Inflammatory macrophage treated with lipopolysaccharide for 1 hour (primary cell): ENCODE data around the gene LRFN2.

Experiments
- DNase-seq, 2 donors: peaks; one replicate each; pipeline ENCODE4 v3.0.0-alpha.2; 2020 to 2022

The LRFN2 gene

GRCh38 chr6:40426346-40427066, 160.7 kb downstream of the LRFN2 start:
- no peak for DNase-seq

GRCh38 chr6:40425192-40425919, 161.8 kb downstream of the LRFN2 start:
- DNase-seq = no peak

- DNase-seq = no peak
Observed at GRCh38 chr6:40422046-40422445, 165.1 kb downstream of the LRFN2 start.

GRCh38 chr6:40419946-40420728, 167.0 kb downstream of the LRFN2 start:
- no peak for DNase-seq

- DNase-seq = no peak
Observed at GRCh38 chr6:40419377-40419776, 167.8 kb downstream of the LRFN2 start.

- no peak for DNase-seq
Observed at GRCh38 chr6:40417031-40417430, 170.1 kb downstream of the LRFN2 start.

GRCh38 chr6:40414617-40415016, 172.5 kb downstream of the LRFN2 start:
- no peak for DNase-seq

GRCh38 chr6:40413239-40413638, 173.9 kb downstream of the LRFN2 start:
- DNase-seq = no peak

- DNase-seq = no peak
Observed at GRCh38 chr6:40411881-40412280, 175.3 kb downstream of the LRFN2 start.

- DNase-seq = no peak
Observed at GRCh38 chr6:40410821-40411220, 176.3 kb downstream of the LRFN2 start.

- no peak for DNase-seq
Observed at GRCh38 chr6:40409716-40410397, 177.3 kb downstream of the LRFN2 start.

GRCh38 chr6:40408786-40409542, 178.2 kb downstream of the LRFN2 start:
- no peak for DNase-seq

- DNase-seq = no peak
Observed at GRCh38 chr6:40407239-40407638, 179.9 kb downstream of the LRFN2 start.

GRCh38 chr6:40406175-40406574, 181.0 kb downstream of the LRFN2 start:
- no peak for DNase-seq

GRCh38 chr6:40400738-40401137, 186.4 kb downstream of the LRFN2 start:
- no peak for DNase-seq

GRCh38 chr6:40399888-40400457, 187.2 kb downstream of the LRFN2 start:
- DNase-seq = no peak

- no peak for DNase-seq
Observed at GRCh38 chr6:40398810-40399477, 188.2 kb downstream of the LRFN2 start.

- no peak for DNase-seq
Observed at GRCh38 chr6:40398034-40398691, 189.0 kb downstream of the LRFN2 start.

GRCh38 chr6:40397287-40398033, 189.7 kb downstream of the LRFN2 start:
- DNase-seq = no peak

- no peak for DNase-seq
Observed at GRCh38 chr6:40395698-40396076, 191.5 kb downstream of the LRFN2 start.
